SHP77 treated with DMSO at 0.1 percent for 48 hours (cell line): ENCODE results near the gene RRAGC.
"Not testable (repeated sequence)": the region's sequence is repeated elsewhere in the genome, so short reads cannot be mapped to it uniquely, and the experiment has no call there.

Experiments used
- DNase-seq: peaks from one replicate; lab custom pipeline; 2025; lab: John Stamatoyannopoulos, UW

The RRAGC gene

GRCh38 chr1:38815903-38816627, 43.5 kb downstream of the RRAGC start:
- DNase-seq = no peak

GRCh38 chr1:38814984-38815464, 44.5 kb downstream of the RRAGC start:
- DNase-seq = no peak

GRCh38 chr1:38814444-38814983, 45.1 kb downstream of the RRAGC start:
- no peak for DNase-seq

GRCh38 chr1:38812981-38813380, 46.6 kb downstream of the RRAGC start:
- no peak for DNase-seq

GRCh38 chr1:38811466-38811865, 48.1 kb downstream of the RRAGC start:
- DNase-seq = not testable (repeated sequence)

GRCh38 chr1:38806090-38806489, 53.5 kb downstream of the RRAGC start:
- no peak for DNase-seq

GRCh38 chr1:38805036-38805435, 54.5 kb downstream of the RRAGC start:
- DNase-seq = no peak

GRCh38 chr1:38804062-38804886, 55.3 kb downstream of the RRAGC start:
- no peak for DNase-seq

- no peak for DNase-seq
Measured at GRCh38 chr1:38803647-38804046, 55.9 kb downstream of the RRAGC start.

- no peak for DNase-seq
Measured at GRCh38 chr1:38800720-38801671, 58.6 kb downstream of the RRAGC start.

GRCh38 chr1:38793299-38793698, 66.3 kb downstream of the RRAGC start:
- DNase-seq = no peak

GRCh38 chr1:38791892-38792291, 67.7 kb downstream of the RRAGC start:
- no peak for DNase-seq

- no peak for DNase-seq
Measured at GRCh38 chr1:38791164-38791515, 68.4 kb downstream of the RRAGC start.

GRCh38 chr1:38790422-38791163, 69.0 kb downstream of the RRAGC start:
- DNase-seq = no peak

- no peak for DNase-seq
Measured at GRCh38 chr1:38789498-38790169, 69.9 kb downstream of the RRAGC start.

- DNase-seq = no peak
Measured at GRCh38 chr1:38788341-38789336, 70.9 kb downstream of the RRAGC start.
